Gastroesophageal sphincter (tissue), 4 donors: ENCODE measurements around the gene KRTAP10-12. TPM values are rescaled to one million over a fixed set of nuclear protein-coding genes. Genes with fewer than 3 reads are reported as not detected.

ENCODE experiments used
- ATAC-seq: fragments of 150-250 bp; one replicate; pipeline ENCODE4 v1.9.1; 2016; ENCODE audit warnings: mild to moderate bottlenecking, moderate library complexity
- H3K27ac ChIP-seq, 4 donors: fragments of 200-600 bp; sonication (generic) in 3 of 4; 1 replicate in 3 of 4; 2 replicates in 1 of 4; pipeline ENCODE4 v1.5.1; 2016 to 2019
- H3K27me3 ChIP-seq: fragments of 200-600 bp; sonication (generic); one replicate; pipeline ENCODE4 v1.5.1; 2019
- H3K36me3 ChIP-seq, 2 donors: fragments of 200-600 bp; sonication (generic); one replicate each; pipeline ENCODE4 v1.5.1; 2019; ENCODE audit warnings: control low read depth in 1 of 2
- H3K4me1 ChIP-seq, 3 donors: fragments of 200-600 bp; sonication (generic); 1 replicate in 2 of 3; 2 replicates in 1 of 3; pipeline ENCODE4 v1.5.1; 2016 to 2019; ENCODE audit warnings: control low read depth in 2 of 3
- H3K4me3 ChIP-seq, 2 donors: fragments of 200-600 bp; sonication (generic); one replicate each; pipeline ENCODE4 v1.5.1; 2019; ENCODE audit warnings: mild to moderate bottlenecking in 1 of 2, moderate library complexity in 1 of 2
- H3K9me3 ChIP-seq, 3 donors: fragments of 200-600 bp; sonication (generic); one replicate each; pipeline ENCODE4 v1.5.1; 2017 to 2019; ENCODE audit warnings: control low read depth in 2 of 3
- EP300 ChIP-seq: sonication (generic); formaldehyde crosslinking; IDR thresholded peaks from one replicate; pipeline ENCODE4 v1.6.1; 2017; ENCODE audit warnings: antibody characterized with exemption, mild to moderate bottlenecking
- POLR2A ChIP-seq, 2 donors: fragments of 450-650 bp; IDR thresholded peaks; one replicate each; pipeline ENCODE4 v1.6.1; 2017; ENCODE audit warnings: antibody characterized with exemption in 2 of 2, mild to moderate bottlenecking in 2 of 2, moderate library complexity in 1 of 2
- POLR2AphosphoS5 ChIP-seq: sonication (generic); formaldehyde crosslinking; IDR thresholded peaks from one replicate; pipeline ENCODE4 v1.6.1; 2017; ENCODE audit warnings: antibody characterized with exemption
- WGBS, 2 donors: methylation state at CpG; one replicate each; pipeline ENCODE4 v1.1.5; 2018; ENCODE audit warnings: low coverage in 1 of 2; 5-methylcytosine and 5-hydroxymethylcytosine counted together
- total RNA-seq, 4 donors: library from RNA; depleted of rRNA; stranded (reverse); fragments of >200 nt; gene quantifications; one replicate each; pipeline ENCODE4 v1.1.0, GENCODE V29; 2016
- TF ChIP-seq, protein P1 (sequence below), 4 experiments: fragments of 200-600 bp in 2 of 4; fragments of 450-650 bp in 2 of 4; sonication (generic) in 1 of 4; IDR thresholded peaks; one replicate each; pipeline ENCODE4 v1.5.1; 2017 to 2019; ENCODE audit warnings: antibody characterized with exemption in 4 of 4, mild to moderate bottlenecking in 2 of 4, moderate library complexity in 2 of 4

Gene KRTAP10-12
- total RNA-seq, 4 donors from 2014 or later: not detected

DNA sequence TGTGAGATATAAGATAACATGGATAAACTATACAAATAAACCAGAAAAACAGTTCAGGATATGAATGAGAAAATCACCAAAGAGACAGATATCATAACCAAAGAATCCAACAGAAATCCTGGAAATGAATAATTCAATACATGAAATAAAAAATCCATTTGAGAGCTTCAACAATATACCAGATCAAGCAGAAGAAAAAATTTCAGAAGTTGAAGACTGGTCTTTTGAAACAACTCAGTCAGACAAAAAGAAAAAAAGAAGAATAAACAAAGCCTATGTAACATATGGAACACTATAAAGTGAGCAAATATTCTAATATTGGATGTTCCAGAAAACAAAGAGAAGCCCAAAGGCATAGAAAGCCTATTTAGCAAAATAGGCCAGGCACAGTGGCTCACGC, 25.1 kb upstream of the KRTAP10-12 start:
- no peaks in the 10 kb centered on the region for H3K4me1 ChIP-seq
- no peaks in the 10 kb centered on the region for H3K36me3 ChIP-seq
- H3K9me3 ChIP-seq: peaks cover 0 to 40% (median 0%) of the 10 kb centered on the region in 3 donors
- 80% methylated on average over 1 of the region's 1 CpG; no CpG with 5 or more reads in 1 of the 2 donors for WGBS, 2 donors
- no peak overlapping the region for H3K4me3 ChIP-seq
- no peak for ATAC-seq
- no peak overlapping the region for H3K27ac ChIP-seq
- TF ChIP-seq, protein P1, sequence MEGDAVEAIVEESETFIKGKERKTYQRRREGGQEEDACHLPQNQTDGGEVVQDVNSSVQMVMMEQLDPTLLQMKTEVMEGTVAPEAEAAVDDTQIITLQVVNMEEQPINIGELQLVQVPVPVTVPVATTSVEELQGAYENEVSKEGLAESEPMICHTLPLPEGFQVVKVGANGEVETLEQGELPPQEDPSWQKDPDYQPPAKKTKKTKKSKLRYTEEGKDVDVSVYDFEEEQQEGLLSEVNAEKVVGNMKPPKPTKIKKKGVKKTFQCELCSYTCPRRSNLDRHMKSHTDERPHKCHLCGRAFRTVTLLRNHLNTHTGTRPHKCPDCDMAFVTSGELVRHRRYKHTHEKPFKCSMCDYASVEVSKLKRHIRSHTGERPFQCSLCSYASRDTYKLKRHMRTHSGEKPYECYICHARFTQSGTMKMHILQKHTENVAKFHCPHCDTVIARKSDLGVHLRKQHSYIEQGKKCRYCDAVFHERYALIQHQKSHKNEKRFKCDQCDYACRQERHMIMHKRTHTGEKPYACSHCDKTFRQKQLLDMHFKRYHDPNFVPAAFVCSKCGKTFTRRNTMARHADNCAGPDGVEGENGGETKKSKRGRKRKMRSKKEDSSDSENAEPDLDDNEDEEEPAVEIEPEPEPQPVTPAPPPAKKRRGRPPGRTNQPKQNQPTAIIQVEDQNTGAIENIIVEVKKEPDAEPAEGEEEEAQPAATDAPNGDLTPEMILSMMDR (IDR thresholded peaks at IDR 0.05): no peak
- TF ChIP-seq POLR2A (IDR thresholded peaks at IDR 0.05): no peak
- no peak for TF ChIP-seq EP300
- TF ChIP-seq POLR2AphosphoS5: no peak
- H3K27me3 ChIP-seq: peaks cover 17% of the 10 kb centered on the region

DNA sequence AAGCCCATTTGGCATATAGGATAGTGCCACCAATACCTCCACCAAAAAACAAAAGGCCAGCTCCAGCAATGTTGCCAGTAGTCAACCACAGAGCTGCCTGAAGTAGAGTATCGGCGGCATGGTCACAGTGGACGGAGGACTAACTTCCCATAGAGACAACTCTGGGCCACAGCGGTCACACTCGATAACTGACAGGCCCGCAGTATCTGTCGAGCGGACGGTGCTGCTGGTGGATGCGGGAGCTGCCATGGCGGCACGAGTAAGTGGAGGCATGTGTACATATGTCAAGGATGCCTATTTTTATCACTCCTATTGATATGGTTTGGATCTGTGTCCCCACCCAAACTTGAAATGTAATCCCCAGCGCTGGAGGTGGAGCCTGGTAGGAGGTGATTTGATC, 19.1 kb upstream of the KRTAP10-12 start:
- ATAC-seq: no peak
- H3K4me1 ChIP-seq: no peaks in the 10 kb centered on the region
- H3K36me3 ChIP-seq: no peaks in the 10 kb centered on the region
- H3K4me3 ChIP-seq: no peak overlapping the region
- H3K27me3 ChIP-seq: peaks cover 7% of the 10 kb centered on the region
- peaks cover 0 to 9% (median 0%) of the 10 kb centered on the region in 3 donors for H3K9me3 ChIP-seq
- no peak overlapping the region for H3K27ac ChIP-seq
- TF ChIP-seq EP300 (no peak), POLR2AphosphoS5 (no peak), POLR2A (IDR thresholded peaks at IDR 0.05) (no peak)
- TF ChIP-seq, protein P1 (IDR thresholded peaks at IDR 0.05): no peak
- WGBS, 2 donors: 83 to 95% methylated on average over 4 to 8 of the region's 13 CpGs

DNA sequence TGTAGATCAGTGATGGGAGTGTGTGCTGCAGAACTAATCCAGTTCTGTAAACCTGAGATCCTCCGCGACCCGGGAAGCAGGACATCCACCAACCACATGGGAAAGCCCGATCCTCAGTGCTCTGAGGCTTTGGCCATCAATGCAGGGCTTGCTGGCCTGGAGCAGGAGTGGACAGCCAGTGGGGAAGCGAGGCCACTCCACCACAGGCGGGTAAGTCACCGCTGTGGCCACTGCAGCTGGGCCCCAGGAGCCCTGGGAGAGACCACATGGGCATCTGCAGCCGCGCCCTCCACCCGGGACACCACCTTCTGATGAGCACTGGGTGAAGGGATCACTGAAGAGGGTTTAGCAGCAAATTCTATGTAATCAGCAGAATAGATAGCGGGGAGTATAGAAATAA, 15.8 kb upstream of the KRTAP10-12 start:
- no peak for ATAC-seq
- Histone ChIP-seq H3K27me3 (peaks cover 12% of the 10 kb centered on the region), H3K27ac (no peak overlapping the region), H3K4me1 (no peaks in the 10 kb centered on the region), H3K9me3 (no peaks in the 10 kb centered on the region), H3K36me3 (no peaks in the 10 kb centered on the region), H3K4me3 (no peak overlapping the region)
- TF ChIP-seq, protein P1 (IDR thresholded peaks at IDR 0.05): no peak
- TF ChIP-seq POLR2A (IDR thresholded peaks at IDR 0.05) (no peak), POLR2AphosphoS5 (no peak), EP300 (no peak)
- 72 to 96% methylated on average over 4 to 5 of the region's 11 CpGs for WGBS, 2 donors

DNA sequence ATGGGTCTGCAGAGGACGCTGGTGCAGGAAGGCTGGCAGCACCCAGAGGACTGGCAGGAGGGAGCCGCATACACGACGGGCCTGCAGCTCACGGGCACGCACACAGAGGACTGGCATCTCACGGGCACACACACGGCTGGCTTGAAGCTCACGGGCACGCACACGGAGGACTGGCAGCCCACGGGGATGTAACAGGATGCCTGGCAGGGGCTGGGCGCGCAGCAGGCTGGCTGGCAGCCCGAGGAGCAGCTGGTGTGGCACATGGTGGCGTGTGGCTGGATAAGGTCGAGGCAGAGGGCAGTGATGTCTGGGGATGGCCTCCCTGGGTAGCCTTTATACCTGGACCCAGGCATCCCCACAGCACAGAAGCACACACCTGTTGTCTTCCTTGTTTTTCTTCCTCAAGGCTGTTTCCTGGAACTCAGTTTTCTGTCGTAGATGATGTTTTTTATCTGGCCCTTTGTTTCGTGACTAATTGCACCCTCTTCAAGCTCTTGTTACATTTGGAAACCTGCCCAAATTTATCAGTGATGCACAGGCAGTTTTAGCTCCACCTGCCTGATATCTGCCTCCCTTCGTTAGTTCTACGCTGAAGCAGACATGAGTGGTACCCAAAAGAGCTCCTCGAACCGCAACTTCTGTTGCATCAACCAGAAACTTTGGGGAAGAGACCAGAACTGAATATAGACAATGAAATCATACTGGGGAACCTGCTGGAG, 15.0 kb upstream of the KRTAP10-12 start, which contains the start of gene KRTAP12-1:
KRTAP12-1 (minus strand) TSS at position 303 of the 719 bp plus-strand sequence; CDS start at position 263, 40 bp downstream.
- WGBS, 2 donors: 50 to 56% methylated on average over 3 to 7 of the region's 23 CpGs
- Histone ChIP-seq H3K27ac (no peak within 1 kb of the TSS), H3K4me3 (no peak within 1 kb of the TSS), H3K9me3 (no peaks in the 10 kb centered on the region), H3K27me3 (peaks cover 21% of the 10 kb centered on the region), H3K4me1 (no peaks in the 10 kb centered on the region), H3K36me3 (no peaks in the 10 kb centered on the region)
- TF ChIP-seq EP300: no peak
- TF ChIP-seq POLR2A (IDR thresholded peaks at IDR 0.05): no peak
- TF ChIP-seq, protein P1 (IDR thresholded peaks at IDR 0.05): no peak
- TF ChIP-seq POLR2AphosphoS5: no peak
- ATAC-seq: no peak
